GM18907 (cell line): ENCODE measurements around the gene FOXM1.
A peak's percentile ranks its signal among the peaks of the same experiment; 100 is the strongest.

Source experiments
- ATAC-seq: cut with Tn5 transposase; IDR thresholded peaks from one replicate; pipeline ENCODE4 v1.9.1; 2021; ENCODE audit warnings: mild to moderate bottlenecking, moderate library complexity; ENCODE audit not compliant: unreplicated experiment

Gene FOXM1

GRCh38 chr12:2877047-2877952, at the start of gene FOXM1, which contains the start of gene RHNO1:
FOXM1 (minus strand) TSS chr12:2877174; CDS start chr12:2874478, 2,696 bp downstream.
RHNO1 (plus strand) TSS chr12:2877223; CDS start chr12:2885367, 8,144 bp downstream.
- ATAC-seq = peak; percentile 85

DNA sequence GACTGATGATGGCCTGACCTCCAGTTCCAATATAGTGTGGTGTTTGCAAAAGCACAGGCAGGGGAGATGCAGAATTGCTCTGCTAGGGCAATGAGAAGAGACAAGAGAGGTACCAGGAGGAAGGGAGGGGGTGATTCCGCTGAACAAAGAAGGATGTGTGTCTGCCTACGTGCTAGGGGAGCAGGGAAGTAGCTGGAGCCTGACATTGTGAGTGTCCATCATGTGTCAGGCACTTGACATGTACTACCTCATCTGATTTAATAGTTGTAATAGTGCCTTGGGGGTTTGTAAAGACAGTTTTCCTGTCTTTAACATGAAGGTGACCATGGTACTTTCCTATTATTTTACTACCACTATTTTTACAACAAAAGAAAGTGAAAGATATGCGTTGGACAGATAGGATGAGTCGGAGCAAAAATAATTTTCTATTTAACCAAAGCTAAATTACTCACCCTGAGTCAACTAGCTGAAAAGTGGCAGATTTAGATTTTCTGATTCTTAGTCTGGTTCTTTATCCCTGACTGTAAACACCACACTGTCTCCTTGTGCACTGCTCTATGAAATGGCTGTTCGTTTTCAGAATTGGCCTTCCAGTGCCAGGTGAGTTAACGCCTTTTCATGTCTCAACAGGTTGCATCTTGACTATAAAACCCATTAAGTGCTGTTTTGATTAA, 48.5 kb upstream of the FOXM1 start:
- ATAC-seq = no peak

DNA sequence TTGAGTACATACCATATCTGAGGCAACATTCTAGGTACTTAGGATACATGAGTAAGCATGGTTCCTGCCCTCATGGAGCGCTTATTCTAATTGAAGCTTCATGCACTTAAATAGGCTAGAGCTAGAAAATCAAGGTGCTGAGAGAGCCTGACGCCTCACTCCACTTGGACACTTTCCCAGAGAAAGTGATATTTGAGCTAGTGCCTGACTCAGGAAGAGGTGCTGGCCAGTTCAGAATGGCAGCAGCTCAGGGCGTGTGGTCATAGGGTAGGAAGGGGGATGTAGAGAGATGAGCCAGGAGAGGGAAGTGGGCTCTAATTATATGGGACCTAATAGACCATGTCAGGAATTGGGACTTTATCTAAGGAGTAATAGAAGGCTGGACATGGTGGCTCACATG, 47.0 kb upstream of the FOXM1 start:
- no peak for ATAC-seq

GRCh38 chr12:2923057-2923456, 46.1 kb upstream of the FOXM1 start:
- ATAC-seq = no peak

- ATAC-seq = no peak
These were observed 45.4 kb upstream of the FOXM1 start for GRCh38 chr12:2922329-2922728.

GRCh38 chr12:2919249-2919648, 42.3 kb upstream of the FOXM1 start:
- ATAC-seq = no peak

GRCh38 chr12:2912216-2912575, 35.2 kb upstream of the FOXM1 start:
- ATAC-seq = no peak

DNA sequence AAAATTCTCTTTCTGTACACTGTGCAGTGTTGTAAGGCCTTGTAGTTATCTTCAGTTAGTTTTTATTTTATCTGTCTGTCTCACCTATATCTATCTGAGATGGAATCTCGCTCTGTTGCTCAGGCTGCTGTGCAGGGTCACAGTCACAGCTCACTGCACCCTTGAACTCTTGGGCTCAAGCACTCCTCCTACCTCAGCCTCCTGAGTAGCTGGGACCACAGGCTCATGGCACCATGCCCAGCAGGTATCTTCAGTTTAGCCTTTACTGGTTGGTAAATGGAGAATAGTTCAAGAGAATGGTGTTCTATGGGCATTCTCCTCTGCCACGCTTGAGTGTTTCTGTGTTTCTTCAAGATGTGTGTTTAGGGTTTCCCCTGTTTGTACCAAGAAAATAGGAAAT, 27.3 kb upstream of the FOXM1 start:
- ATAC-seq = no peak

DNA sequence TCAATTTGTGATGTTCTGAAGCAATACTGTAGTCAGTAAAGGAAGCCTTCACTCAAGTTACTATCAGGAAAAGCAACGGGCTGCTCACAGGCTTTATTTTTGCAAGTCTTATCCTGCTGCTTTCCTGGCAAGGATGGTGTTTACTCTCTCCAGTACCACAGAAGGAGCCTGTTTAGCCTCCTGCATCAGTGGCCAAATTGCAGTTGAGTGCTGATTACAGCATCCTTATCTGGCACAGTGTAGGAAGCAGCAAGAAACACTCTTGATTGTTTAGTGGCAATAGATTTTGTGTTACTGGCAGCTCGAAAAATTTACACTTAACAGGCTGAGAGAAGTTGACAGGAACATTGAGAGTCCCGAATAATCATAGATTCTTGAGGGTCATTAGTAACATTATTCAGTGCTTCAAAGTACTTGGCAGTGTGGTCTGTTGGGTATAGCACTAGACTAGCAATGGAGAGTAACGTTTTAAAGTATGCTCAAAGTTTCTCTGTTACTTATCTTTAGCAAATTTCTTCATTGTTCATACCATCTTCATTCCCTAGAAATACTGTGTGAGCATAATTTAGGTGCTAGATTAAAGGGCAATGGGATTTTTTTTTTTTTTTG, 25.4 kb upstream of the FOXM1 start:
- ATAC-seq = no peak

DNA sequence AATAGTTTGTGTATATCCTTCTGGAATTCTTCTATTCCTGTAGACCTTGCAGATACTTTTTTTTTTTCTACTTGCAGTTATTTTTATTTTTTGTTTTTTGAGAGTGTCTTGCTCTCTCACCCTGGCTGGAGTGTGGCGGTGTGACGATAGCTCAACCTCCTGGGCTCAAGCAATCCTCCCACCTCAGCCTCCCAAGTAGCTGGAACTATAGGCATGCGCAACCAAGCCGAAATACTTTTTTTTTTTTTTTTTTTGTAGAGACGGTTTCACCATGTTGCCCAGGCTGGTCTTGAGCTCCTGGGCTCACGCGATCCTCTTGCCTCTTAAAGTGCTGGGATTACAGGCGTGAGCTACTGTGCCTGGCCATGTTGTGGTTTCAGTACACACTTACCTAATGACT, 23.7 kb upstream of the FOXM1 start:
- ATAC-seq = no peak

- no peak for ATAC-seq
These were observed 20.4 kb upstream of the FOXM1 start for GRCh38 chr12:2897418-2897817.

DNA sequence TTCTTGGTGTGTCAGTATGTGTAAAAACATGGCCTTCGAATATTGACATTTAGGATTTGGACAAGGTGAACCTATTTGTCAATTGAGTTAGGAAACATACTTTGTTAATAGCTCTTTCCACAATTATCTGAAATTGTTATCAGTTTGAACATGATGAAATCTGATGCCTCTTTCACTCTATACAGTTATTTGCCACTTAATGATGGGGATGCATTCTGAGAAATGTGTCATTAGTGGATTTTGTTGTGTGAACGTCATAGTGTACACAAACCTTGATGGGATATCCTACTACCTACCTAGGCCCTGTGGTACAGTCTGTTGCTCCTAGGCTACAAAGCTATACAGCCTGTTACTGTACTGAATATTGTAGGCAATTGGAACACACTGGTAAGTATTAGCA, 18.5 kb upstream of the FOXM1 start:
- no peak for ATAC-seq

GRCh38 chr12:2895051-2895451, 18.1 kb upstream of the FOXM1 start:
- no peak for ATAC-seq

- ATAC-seq = no peak
These were observed 16.0 kb upstream of the FOXM1 start for GRCh38 chr12:2893007-2893406.

DNA sequence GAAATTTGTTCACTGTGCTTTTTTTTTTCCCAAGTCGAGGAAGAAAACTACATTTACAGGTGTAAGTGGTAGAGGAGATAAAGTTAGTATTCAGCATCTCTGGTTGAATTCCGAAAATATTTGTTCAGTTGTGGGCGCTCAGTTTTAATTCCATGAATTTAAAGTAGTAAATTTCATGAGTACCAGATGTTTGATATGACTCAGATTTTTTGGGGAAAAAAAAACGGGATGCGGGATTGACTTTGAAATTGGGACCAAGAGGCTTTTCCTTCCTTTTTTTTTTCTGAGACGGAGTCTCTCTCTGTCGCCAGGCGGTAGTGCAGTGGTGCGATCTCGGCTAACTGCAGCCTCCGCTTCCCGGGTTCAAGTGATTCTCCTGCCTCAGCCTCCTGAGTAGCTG, 15.3 kb upstream of the FOXM1 start:
- no peak for ATAC-seq

- peak; percentile 16 for ATAC-seq
These were observed 14.5 kb upstream of the FOXM1 start for GRCh38 chr12:2891240-2892053.

- ATAC-seq = peak; percentile 96
These were observed 13.6 kb upstream of the FOXM1 start, which contains the start of gene TULP3 for GRCh38 chr12:2890388-2891239. TULP3 (plus strand) TSS chr12:2890891; CDS start chr12:2890948, 57 bp downstream.

- ATAC-seq = no peak
These were observed 13.0 kb upstream of the FOXM1 start for GRCh38 chr12:2890001-2890387.

DNA sequence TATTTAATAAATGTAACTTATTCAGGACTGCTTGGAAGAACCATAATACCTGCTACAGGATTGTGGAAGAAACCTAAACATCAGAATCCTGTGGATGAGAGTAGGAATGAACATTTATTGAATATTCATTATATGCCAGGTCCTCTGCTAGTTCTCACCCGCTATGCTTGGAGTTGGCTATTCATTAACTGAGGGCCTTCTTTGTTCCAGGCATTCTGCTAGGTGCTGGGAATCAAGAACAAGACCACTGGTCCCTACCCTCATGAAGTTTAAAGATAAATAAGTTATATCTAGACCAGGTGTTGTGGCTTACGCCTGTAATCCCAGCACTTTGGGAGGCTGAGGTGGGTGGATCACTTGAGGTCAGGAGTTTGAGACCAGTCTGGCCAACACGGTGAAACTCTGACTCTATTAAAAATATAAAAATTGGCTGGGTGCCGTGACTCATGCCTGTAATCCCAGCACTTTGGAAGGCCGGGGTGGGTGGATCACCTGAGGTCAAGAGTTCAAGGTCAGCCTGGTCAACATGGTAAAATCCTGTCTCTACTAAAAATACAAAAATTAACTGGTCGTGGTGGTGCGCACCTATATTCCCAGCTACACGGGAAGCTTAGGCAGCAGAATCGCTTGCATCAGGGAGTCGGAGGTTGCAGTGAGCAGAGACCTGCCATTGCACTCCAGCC, 9.9 kb upstream of the FOXM1 start:
- no peak for ATAC-seq
